SIG-M5 treated with dmso at 0.1 percent for 504 hours (cell line): ENCODE data around the gene PREPL.

Experiments used
- DNase-seq: peaks from one replicate; lab custom pipeline; 2025; ENCODE audit not compliant: unreplicated experiment; lab: John Stamatoyannopoulos, UW

Gene PREPL

DNA sequence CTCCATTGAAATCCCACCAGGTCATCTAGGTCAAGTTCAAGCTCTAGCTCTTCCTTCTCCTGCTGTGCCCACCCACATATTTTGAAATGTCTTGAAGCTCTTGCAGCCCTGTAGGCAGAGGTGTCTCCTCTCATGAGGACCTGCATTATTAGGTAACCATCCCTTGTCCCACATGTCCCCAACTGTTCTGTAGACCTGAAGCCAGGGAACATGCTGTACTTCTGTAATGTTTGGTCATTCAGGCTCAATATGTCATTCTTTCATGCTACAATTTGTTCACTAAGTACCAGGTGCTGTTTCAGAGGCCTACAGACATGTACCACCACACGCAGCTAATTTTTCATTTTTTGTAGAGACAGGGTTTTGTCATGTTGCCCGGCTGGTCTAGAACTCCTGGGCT, 63.9 kb downstream of the PREPL start:
- no peak for DNase-seq

DNA sequence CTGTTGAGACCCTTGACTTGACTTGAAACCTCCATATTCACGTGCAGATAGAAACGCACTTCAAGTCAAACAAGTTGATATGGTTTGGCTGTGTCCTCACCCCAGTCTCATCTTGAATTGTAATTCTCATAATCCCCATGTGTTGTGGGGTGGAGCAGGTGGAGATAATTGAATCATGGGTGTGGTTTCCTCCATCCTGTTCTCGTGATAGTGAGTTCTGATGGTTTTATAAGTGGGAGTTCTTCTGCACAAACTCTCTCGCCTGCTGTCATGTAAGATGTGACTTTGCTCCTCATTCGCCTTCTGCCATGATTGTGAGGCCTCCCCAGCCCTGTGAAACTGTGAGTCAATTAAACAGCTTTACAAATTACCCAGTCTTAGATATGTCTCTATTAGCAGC, 64.6 kb downstream of the PREPL start:
- DNase-seq: no peak

DNA sequence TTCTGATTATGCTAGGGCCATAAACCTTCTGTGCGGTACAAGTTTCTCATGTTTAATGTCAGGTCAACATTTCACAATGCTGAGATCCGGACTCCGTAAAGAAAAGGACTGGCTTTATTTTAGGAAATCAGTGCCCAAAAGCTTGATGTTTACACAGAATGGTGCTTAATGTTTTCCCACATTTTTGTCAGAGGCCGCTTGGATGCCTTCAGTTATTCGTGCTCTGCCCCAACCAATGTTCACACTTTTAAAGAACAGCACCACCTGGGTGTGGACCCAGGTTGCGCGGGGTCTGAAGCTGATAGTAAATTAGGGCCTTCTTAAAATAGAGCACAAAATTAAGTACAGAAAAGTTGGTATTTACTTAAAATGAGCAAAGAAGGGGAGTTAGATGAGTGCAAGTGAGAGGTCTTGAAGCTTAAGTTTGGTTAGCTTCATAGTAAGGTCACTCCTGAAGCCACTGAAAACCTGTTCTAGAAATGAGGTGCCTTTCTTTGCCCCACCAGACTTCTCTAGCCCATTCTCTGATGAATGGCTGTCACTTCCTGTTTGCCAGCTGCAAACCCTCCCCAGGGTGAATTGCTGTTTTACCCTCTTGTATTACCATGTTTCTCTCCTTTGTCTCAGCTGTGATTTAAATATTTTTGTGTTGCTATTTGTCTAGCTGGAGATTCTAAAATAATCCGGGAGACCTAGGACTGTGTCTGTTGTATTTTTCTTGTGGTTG, 65.5 kb downstream of the PREPL start:
- no peak for DNase-seq

- DNase-seq: no peak
These were observed 66.2 kb downstream of the PREPL start for GRCh38 chr2:44295113-44295512.

GRCh38 chr2:44291281-44292248, 69.7 kb downstream of the PREPL start:
- DNase-seq: peak; percentile 41

DNA sequence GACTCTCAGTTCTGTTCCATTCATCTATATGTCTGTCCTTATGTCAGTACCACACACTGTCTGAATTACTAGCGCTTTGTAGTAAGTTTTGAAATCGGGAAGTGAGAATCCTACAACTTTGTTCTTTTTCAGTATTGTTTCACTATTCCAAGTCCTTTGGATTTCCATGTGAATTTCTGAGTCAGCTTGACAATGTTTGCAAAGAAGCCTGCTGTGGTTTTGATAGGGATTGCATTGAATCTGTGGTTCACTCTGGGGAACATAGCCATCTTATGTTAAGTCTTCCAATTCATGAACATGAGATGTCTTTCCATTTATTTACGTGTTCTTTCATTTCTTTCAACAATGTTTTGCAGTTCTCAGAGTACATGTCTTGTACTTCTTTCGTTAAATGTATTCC, 71.0 kb downstream of the PREPL start:
- no peak for DNase-seq

DNA sequence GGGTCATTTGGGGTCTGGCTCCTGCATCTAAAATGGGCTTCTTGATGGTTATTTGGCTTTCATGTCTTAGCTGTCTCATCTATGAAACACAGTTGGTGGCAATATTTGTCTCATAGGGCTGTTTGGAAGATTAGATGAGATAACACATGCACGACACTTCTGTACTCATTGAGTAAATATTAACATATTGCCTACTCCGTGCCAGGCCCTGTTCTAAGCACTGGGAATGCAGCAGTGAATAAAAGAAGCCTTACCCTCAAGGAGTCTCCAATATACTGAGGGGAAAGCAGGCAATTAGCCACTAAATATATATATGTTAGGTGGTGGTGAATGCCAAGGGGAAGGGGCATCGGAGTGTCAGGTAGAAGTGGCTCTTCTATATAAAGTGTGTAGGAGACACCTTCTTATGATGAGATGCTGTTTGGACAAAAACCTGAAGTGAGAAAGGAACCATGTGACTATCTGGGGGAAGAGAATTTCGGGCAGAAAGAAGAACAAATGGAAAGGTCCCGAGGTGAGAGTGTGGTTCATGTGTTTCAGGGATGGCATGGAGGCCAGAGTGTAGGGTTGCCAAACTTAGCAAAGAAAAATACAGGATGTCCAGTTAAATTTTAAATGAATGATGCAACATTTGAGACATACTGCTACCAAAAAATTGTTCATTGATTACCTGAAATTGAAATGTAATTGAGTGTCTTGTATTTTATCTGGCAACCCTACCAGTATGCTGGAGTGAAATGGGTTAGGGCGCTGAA, 74.2 kb downstream of the PREPL start:
- no peak for DNase-seq

DNA sequence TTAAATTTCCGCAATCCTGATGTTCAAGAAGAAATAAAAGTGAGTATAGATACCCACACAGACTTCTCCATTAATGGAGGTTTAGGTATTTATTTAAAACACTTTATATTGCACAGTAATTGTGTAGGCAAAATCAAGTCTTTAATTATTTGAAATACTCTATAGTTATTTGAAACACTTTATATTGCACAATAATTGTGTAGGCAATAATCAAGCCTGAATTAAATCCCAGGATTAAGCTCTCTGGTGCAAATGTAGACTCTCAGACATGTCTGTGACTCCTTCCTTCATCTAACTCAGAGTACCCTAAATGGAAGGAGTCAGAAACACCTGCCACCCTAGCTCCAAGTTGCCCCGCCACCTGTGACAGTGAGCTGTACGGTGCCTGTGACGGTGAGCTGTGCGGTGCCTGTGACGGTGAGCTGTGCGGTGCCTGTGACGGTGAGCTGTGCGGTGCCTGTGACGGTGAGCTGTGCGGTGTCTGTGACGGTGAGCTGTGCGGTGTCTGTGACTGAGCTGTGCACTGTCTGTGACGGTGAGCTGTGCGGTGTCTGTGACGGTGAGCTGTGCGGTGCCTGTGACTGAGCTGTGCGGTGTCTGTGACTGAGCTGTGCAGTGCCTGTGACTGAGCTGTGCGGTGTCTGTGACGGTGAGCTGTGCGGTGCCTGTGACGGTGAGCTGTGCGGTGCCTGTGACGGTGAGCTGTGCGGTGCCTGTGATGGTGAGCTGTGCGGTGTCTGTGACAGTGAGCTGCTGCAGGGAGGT, 75.0 kb downstream of the PREPL start:
- no peak for DNase-seq

GRCh38 chr2:44285174-44285573, 76.1 kb downstream of the PREPL start:
- no peak for DNase-seq

- no peak for DNase-seq
These were observed 78.1 kb downstream of the PREPL start for GRCh38 chr2:44283116-44283666.

GRCh38 chr2:44280869-44281268, 80.4 kb downstream of the PREPL start:
- no peak for DNase-seq

DNA sequence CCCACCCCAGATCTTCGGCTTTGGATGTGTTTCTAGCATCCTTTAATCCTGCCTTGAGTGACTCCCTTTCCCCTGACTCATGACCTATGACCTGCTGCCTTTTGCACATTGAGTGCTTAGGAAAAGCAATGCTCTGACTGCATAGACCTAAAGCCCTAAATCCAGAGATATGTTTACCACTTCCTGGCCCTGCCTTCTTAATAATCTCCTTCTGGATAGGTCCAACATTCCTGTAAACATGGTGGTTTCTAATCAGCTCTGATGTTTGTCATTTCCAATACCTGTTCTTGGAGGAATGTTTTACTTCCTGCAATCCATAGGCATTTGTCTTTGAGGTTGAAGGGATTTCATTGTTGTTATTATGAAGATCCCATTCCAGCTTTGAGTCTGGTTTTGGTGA, 83.8 kb downstream of the PREPL start:
- DNase-seq: no peak

DNA sequence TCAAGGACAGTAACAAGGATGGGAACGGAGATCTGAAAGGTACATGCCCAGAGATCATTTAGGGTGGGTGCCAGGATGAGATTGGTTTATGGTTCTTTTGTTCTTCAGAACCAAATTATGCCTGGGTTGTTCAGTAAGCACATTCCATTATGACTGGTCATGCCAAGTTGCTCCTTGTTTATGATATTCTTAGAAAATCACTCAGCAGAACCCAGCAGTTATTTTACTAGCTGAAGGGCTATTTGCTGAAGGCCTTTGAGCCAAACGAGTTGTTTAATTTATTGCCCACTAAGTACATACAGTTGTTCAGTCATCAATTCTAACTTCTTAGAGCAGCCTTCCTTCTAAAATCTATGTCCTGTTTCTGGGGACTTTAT, 85.4 kb downstream of the PREPL start:
- DNase-seq: no peak

- no peak for DNase-seq
These were observed 87.7 kb downstream of the PREPL start for GRCh38 chr2:44273596-44273995.

- DNase-seq: no peak
These were observed 88.2 kb downstream of the PREPL start for GRCh38 chr2:44273076-44273475.

DNA sequence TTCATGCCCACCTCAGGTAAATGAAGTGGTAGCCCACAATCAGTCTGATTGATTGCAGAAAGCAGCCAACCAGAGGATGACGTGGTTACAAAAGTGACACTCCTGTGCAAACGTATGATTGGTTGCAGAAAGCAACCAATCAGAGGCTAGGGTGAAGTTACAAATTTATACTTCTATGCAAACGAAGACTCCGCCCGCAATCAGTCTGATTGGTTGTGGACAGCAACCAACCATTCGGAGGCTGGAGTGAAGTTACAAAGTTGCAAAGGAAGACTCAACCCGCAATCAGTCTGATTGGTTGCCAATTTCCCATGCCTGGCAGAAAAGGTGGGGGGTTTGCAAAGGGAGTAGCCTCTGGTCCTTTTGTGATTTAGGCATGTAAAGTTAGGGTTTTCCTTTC, 90.0 kb downstream of the PREPL start:
- no peak for DNase-seq

- DNase-seq: no peak
These were observed 91.5 kb downstream of the PREPL start for GRCh38 chr2:44269831-44270230.

- no peak for DNase-seq
These were observed 93.3 kb downstream of the PREPL start for GRCh38 chr2:44267796-44268648.
